Panc1 (cell line): ENCODE results near the gene TNFRSF25. TPM values are rescaled to one million over a fixed set of nuclear protein-coding genes. Genes with fewer than 3 reads are reported as not detected.
A peak's percentile ranks its signal among the peaks of the same experiment; 100 is the strongest.

Experiments
- ATAC-seq: fragments of 200-7000 bp; cut with Tn5 transposase; 2 replicates; pipeline ENCODE4 v1.9.1; 2020; ENCODE audit warnings: mild to moderate bottlenecking, moderate library complexity
- BruUV-seq: library from RNA; stranded (reverse); fragments of 400-500 nt; replicated peaks from 2 replicates; lab custom pipeline; 2021; lab: Mats Ljungman, UMichigan
- CTCF ChIA-PET: fragments of 300-600 bp; sonication (Branson Sonifier 250); formaldehyde crosslinking; loops from one replicate; lab custom pipeline; 2022; ENCODE audit warnings: antibody characterized with exemption; lab: Charles Lee
- POLR2A ChIA-PET: fragments of 300-600 bp; sonication (Branson Sonifier 250); formaldehyde crosslinking; loops from one replicate; lab custom pipeline; 2022; ENCODE audit warnings: antibody characterized with exemption; lab: Charles Lee
- DNase-seq: peaks from one replicate; pipeline ENCODE4 v3.0.0-alpha.2; 2010; ENCODE audit warnings: low read depth, low spot score
- H3K27ac ChIP-seq: 2 replicates; pipeline ENCODE4 v1.5.1; 2011; ENCODE audit warnings: mild to moderate bottlenecking, low read length, inconsistent platforms
- H3K27me3 ChIP-seq: fragments of 200-500 bp; sonication (Bioruptor generic); 2 replicates; pipeline ENCODE4 v1.6.0; 2014; ENCODE audit warnings: low read length, inconsistent platforms; ENCODE audit not compliant: control insufficient read depth, insufficient read depth
- H3K36me3 ChIP-seq: fragments of 200-500 bp; sonication (Bioruptor generic); 2 replicates; pipeline ENCODE4 v1.5.1; 2014; ENCODE audit warnings: inconsistent platforms, mild to moderate bottlenecking, low read length, moderate library complexity; ENCODE audit not compliant: control insufficient read depth, insufficient read depth
- H3K4me1 ChIP-seq: 2 replicates; pipeline ENCODE4 v1.5.1; 2011; ENCODE audit warnings: inconsistent platforms, mild to moderate bottlenecking, low read length, moderate library complexity; ENCODE audit not compliant: control insufficient read depth, insufficient read depth
- H3K4me3 ChIP-seq, 2 experiments: 2 replicates each; pipeline ENCODE4 v1.5.1; 2011 to 2012; ENCODE audit warnings: low read depth in 2 of 2, low read length in 2 of 2, mild to moderate bottlenecking in 2 of 2, inconsistent platforms in 1 of 2, moderate library complexity in 1 of 2
- H3K9me3 ChIP-seq: fragments of 200-500 bp; sonication (Bioruptor generic); 2 replicates; pipeline ENCODE4 v1.5.1; 2014; ENCODE audit warnings: low read depth, mild to moderate bottlenecking, inconsistent platforms, low read length, moderate library complexity; ENCODE audit not compliant: control insufficient read depth, insufficient read depth
- CTCF ChIP-seq: fragments of 450-650 bp; IDR thresholded peaks from 2 replicates; pipeline ENCODE4 v1.5.1; 2017; ENCODE audit warnings: mild to moderate bottlenecking
- POLR2AphosphoS5 ChIP-seq: IDR thresholded peaks from 2 replicates; pipeline ENCODE4 v1.6.1; 2012; ENCODE audit warnings: mild to moderate bottlenecking, low read depth, low read length, moderate library complexity
- REST ChIP-seq, 2 experiments: IDR thresholded peaks; 2 replicates each; pipeline ENCODE4 v1.6.1; 2011 to 2012; ENCODE audit warnings: low read depth in 2 of 2, control low read depth in 1 of 2, low read length in 1 of 2, mild to moderate bottlenecking in 1 of 2, moderate library complexity in 1 of 2; ENCODE audit not compliant: insufficient read depth in 1 of 2
- SIN3A ChIP-seq: IDR thresholded peaks from 2 replicates; pipeline ENCODE4 v1.6.1; 2012; ENCODE audit warnings: low read depth, mild to moderate bottlenecking, low read length, moderate library complexity, borderline replicate concordance; ENCODE audit not compliant: insufficient read depth
- TCF7L2 ChIP-seq: IDR thresholded peaks from 2 replicates; pipeline ENCODE4 v1.6.1; 2011; ENCODE audit warnings: mild to moderate bottlenecking, low read depth, low read length, inconsistent platforms
- in situ Hi-C: cut with HindIII; loops from 2 replicates; pipeline ENCODE4 v1.10.0; 2016; ENCODE audit warnings: low sequenced_read_pairs, low pct_unique_long_range_greater_than_20kb
- intact Hi-C: fragments of 100-400 bp; cut with micrococcal nuclease; formaldehyde crosslinking; loops from one replicate; pipeline ENCODE4 v1.10.0; 2022; ENCODE audit not compliant: unreplicated experiment
- total RNA-seq: library from RNA; stranded (reverse); gene quantifications from one replicate; pipeline ENCODE4 v1.2.1, GENCODE V29; 2021; ENCODE audit not compliant: unreplicated experiment

TNFRSF25 gene
- total RNA-seq, 1 experiment from 2014 or later = 7.0 TPM

GRCh38 chr1:6463120-6463412 lies 2.9 kb downstream of the TNFRSF25 start:
- no peak overlapping the region for H3K4me3 ChIP-seq
- ChIA-PET CTCF (interaction anchor here (0.6 to 1.2 kb wide), 3 partner anchors 9 to 13 kb away, joined by 3 to 5 read pairs (median 4); no protein-coding TSS in a partner anchor), POLR2A (interaction anchor here (0.6 kb wide), 1 partner anchor 9 kb away, joined by 3 read pairs; no protein-coding TSS in a partner anchor)
- in situ Hi-C loops (no loop called here), intact Hi-C loops (no loop called here)
- DNase-seq (no peak), ATAC-seq (no peak)
- no peaks in the 10 kb centered on the region; the same call in 1 of the 2 replicates for H3K4me1 ChIP-seq
- H3K27ac ChIP-seq = no peak overlapping the region
- no peaks in the 10 kb centered on the region for H3K9me3 ChIP-seq
- BruUV-seq = no TSS peak
- no peaks in the 10 kb centered on the region for H3K36me3 ChIP-seq
- TF ChIP-seq TCF7L2 (no peak), POLR2AphosphoS5 (no peak), CTCF (no peak), REST (IDR thresholded peaks at IDR 0.05; ENCODE audit: insufficient read depth in 1 of 2, low read depth in 2 of 2, low read length in 1 of 2) (no peak), SIN3A (no peak)
- H3K27me3 ChIP-seq = no peaks in the 10 kb centered on the region

- POLR2A ChIA-PET = interaction anchor here (0.6 kb wide), 1 partner anchor 10 kb away, joined by 3 read pairs; no protein-coding TSS in a partner anchor
Observed at GRCh38 chr1:6462412-6463119, 3.4 kb downstream of the TNFRSF25 start.

More at GRCh38 chr1:6462412-6463119, 3.4 kb downstream of the TNFRSF25 start:
- Histone ChIP-seq H3K36me3 (no peaks in the 10 kb centered on the region), H3K4me1 (no peaks in the 10 kb centered on the region; the same call in 1 of the 2 replicates), H3K9me3 (no peaks in the 10 kb centered on the region), H3K27ac (no peak overlapping the region), H3K4me3 (no peak overlapping the region), H3K27me3 (no peaks in the 10 kb centered on the region)
- ATAC-seq (0 out of 2 replicates have a peak, but pooled peaks have one; percentile 17), DNase-seq (no peak)
- CTCF ChIA-PET = interaction anchor here (1.1 to 1.2 kb wide), 2 partner anchors 9 to 14 kb away, joined by 3 to 4 read pairs; no protein-coding TSS in a partner anchor
- intact Hi-C loops (no loop called here), in situ Hi-C loops (no loop called here)
- BruUV-seq = no TSS peak
- TF ChIP-seq TCF7L2 = no peak
- TF ChIP-seq CTCF = no peak
- no peak for TF ChIP-seq SIN3A
- no peak for TF ChIP-seq POLR2AphosphoS5
- no peak for TF ChIP-seq REST (IDR thresholded peaks at IDR 0.05; ENCODE audit: insufficient read depth in 1 of 2, low read depth in 2 of 2, low read length in 1 of 2)
